ENCODE results near the gene BET1. TPM values are rescaled to one million over a fixed set of nuclear protein-coding genes. Genes with fewer than 3 reads are reported as not detected.

Gene BET1
- total RNA-seq, 1 donor from 2014 or later, result 30.5 TPM

DNA sequence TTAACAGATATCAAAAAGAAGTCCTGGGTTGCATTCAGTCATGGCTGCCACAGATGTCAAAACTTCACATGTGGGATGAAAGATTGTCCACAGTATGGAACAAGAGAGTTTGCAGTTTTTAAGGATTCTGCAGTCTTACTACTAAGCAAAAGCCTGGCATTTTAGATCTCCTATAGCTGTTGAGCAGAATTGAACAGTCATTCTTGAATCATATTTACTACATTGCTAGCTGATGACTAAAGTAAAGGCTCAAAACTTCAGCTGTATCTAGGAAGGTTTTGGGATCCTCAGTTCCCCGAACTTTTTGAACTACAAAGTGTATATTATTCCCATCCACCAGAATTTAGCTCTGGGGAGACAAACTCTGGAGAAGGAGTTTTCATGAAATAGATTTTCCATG is 31.0 kb downstream of the BET1 start:
- no peak overlapping the region for H3K4me3 Mint-ChIP-seq (ENCODE audit: low read depth)
- H3K27ac Mint-ChIP-seq, result no peak overlapping the region
- no peak for DNase-seq (ENCODE audit: low spot score, unreplicated experiment)
- no peaks in the 10 kb centered on the region for H3K9me3 Mint-ChIP-seq (ENCODE audit: low read depth)
- TF ChIP-seq, protein P1, sequence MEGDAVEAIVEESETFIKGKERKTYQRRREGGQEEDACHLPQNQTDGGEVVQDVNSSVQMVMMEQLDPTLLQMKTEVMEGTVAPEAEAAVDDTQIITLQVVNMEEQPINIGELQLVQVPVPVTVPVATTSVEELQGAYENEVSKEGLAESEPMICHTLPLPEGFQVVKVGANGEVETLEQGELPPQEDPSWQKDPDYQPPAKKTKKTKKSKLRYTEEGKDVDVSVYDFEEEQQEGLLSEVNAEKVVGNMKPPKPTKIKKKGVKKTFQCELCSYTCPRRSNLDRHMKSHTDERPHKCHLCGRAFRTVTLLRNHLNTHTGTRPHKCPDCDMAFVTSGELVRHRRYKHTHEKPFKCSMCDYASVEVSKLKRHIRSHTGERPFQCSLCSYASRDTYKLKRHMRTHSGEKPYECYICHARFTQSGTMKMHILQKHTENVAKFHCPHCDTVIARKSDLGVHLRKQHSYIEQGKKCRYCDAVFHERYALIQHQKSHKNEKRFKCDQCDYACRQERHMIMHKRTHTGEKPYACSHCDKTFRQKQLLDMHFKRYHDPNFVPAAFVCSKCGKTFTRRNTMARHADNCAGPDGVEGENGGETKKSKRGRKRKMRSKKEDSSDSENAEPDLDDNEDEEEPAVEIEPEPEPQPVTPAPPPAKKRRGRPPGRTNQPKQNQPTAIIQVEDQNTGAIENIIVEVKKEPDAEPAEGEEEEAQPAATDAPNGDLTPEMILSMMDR (IDR thresholded peaks at IDR 0.05; ENCODE audit: unreplicated experiment), result no peak
- H3K27me3 Mint-ChIP-seq, result no peaks in the 10 kb centered on the region
- H3K4me1 Mint-ChIP-seq (ENCODE audit: low read depth), result no peaks in the 10 kb centered on the region
- H3K36me3 Mint-ChIP-seq (ENCODE audit: insufficient read depth), result no peaks in the 10 kb centered on the region

DNA sequence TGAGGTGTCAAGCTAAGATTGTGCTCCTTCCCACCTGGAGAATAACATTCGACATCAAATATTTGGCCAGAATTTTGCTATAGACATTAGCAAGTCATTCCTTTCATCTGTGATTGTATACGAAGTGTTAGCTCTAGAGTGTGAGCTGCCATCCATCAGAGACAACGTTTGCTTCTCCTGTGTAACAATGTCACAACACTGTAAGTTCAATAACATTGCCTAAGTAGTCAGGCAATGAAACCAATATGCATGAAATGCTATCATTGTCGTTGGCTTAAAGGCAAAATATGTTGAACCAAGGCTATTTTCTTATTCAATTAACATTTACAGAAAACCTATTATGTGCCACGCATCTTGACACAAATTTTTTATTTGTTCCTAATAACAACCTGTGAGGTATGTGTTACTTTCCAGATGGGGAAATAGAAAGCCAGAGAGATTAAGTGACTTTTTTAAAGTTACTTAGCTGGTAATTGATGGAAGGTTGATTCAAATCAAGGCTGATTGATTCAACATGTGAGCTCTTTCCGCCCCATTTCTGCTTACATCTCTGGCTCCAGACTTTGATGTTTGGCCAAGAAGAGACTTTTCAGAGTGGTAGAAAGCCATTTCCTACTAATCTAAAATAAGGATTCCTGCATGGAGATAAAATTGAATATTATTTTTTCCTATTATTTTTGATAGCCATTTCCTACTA is 32.0 kb downstream of the BET1 start:
- Mint-ChIP-seq H3K4me1 (ENCODE audit: low read depth) (no peaks in the 10 kb centered on the region), H3K27ac (no peak overlapping the region), H3K4me3 (ENCODE audit: low read depth) (no peak overlapping the region), H3K27me3 (no peaks in the 10 kb centered on the region), H3K36me3 (ENCODE audit: insufficient read depth) (no peaks in the 10 kb centered on the region), H3K9me3 (ENCODE audit: low read depth) (no peaks in the 10 kb centered on the region)
- TF ChIP-seq, protein P1 (IDR thresholded peaks at IDR 0.05; ENCODE audit: unreplicated experiment), result no peak
- DNase-seq (ENCODE audit: low spot score, unreplicated experiment), result no peak

DNA sequence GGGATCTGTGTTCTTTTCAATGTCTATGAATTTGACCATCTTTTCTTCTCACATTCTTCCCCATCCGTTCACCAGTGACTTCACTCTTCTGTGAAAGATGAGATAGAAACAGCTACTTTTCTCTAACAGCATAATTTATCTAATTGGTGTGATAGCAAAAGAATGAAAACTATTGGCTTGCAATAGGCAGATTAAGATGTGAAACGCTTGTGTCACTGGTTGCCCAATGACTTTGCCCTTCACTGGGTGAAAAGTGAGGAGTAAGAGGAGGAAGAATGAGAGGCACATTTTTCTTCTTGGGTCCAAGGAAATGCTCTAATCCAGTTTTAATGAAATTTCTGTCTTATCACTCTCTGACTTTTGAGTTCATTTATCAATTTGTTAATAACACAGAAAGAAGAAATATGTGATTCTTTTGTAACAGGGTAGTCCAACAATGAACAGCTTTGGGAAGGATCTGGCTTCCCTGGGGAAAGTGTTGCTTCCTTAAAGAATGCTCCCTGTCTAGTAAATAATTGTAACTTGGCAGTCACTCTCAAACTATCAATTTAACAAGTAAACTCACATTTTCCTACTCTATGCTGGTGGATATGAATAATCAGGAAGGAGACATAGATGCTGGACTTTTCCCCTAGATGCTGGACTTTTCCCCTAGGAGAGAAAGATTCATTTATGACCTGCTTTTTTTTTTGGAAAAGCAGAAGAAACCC is 35.1 kb downstream of the BET1 start:
- TF ChIP-seq, protein P1 (IDR thresholded peaks at IDR 0.05; ENCODE audit: unreplicated experiment), result no peak
- Mint-ChIP-seq H3K4me3 (ENCODE audit: low read depth) (no peak overlapping the region), H3K9me3 (ENCODE audit: low read depth) (no peaks in the 10 kb centered on the region), H3K36me3 (ENCODE audit: insufficient read depth) (no peaks in the 10 kb centered on the region), H3K4me1 (ENCODE audit: low read depth) (no peaks in the 10 kb centered on the region), H3K27me3 (no peaks in the 10 kb centered on the region), H3K27ac (no peak overlapping the region)
- no peak for DNase-seq (ENCODE audit: low spot score, unreplicated experiment)

DNA sequence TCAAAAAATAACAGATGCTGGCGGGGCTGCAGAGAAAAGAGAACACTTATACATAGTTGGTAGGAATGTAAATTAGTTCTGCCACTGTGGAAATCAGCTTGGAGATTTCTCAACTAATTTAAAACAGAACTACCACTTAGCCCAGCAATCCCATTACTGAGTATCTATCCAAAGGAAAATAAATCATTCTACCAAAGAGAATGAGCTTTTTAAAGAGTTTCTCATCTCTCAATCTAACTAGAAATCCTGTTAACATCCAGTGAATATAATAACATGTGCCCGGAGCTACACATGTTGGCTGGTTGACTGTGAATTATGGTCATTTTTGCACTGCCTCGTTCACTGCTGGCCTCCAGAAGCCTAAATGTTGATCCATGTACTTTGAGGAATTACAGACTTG is 39.3 kb downstream of the BET1 start:
- Mint-ChIP-seq H3K27me3 (no peaks in the 10 kb centered on the region), H3K27ac (no peak overlapping the region), H3K4me3 (ENCODE audit: low read depth) (no peak overlapping the region), H3K9me3 (ENCODE audit: low read depth) (no peaks in the 10 kb centered on the region), H3K4me1 (ENCODE audit: low read depth) (no peaks in the 10 kb centered on the region), H3K36me3 (ENCODE audit: insufficient read depth) (no peaks in the 10 kb centered on the region)
- DNase-seq (ENCODE audit: low spot score, unreplicated experiment), result no peak
- TF ChIP-seq, protein P1 (IDR thresholded peaks at IDR 0.05; ENCODE audit: unreplicated experiment), result no peak

DNA sequence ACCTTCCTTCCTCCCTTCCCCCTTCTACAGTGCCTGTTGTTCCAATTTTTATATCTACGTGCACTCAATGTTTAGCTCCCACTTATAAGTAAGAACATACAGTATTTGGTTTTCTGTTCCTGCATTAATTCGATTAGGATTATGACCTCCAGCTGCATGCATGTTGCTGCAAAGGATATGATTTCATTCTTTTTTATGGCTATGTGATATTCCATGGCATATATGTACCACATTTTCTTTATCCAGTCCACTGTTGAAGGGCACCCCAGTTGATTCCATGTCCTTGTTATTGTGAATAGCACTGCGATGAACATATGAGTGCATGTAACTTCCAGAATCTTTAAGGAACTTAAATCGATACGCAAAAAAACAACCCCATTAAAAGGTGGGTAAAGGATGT is 39.9 kb downstream of the BET1 start:
- Mint-ChIP-seq H3K4me1 (ENCODE audit: low read depth) (no peaks in the 10 kb centered on the region), H3K9me3 (ENCODE audit: low read depth) (no peaks in the 10 kb centered on the region), H3K36me3 (ENCODE audit: insufficient read depth) (no peaks in the 10 kb centered on the region), H3K27ac (no peak overlapping the region), H3K4me3 (ENCODE audit: low read depth) (no peak overlapping the region), H3K27me3 (no peaks in the 10 kb centered on the region)
- DNase-seq (ENCODE audit: low spot score, unreplicated experiment), result no peak
- TF ChIP-seq, protein P1 (IDR thresholded peaks at IDR 0.05; ENCODE audit: unreplicated experiment), result no peak

Measured in progenitor cell of endocrine pancreas (in vitro differentiated cells).